UCSD-AML1 (cell line): ENCODE data around the gene EGR4.
"Not testable (repeated sequence)": the region's sequence is repeated elsewhere in the genome, so short reads cannot be mapped to it uniquely, and the experiment has no call there.

Experiments
- DNase-seq: peaks from one replicate; lab custom pipeline; 2025; ENCODE audit not compliant: unreplicated experiment; lab: John Stamatoyannopoulos, UW

The EGR4 gene

GRCh38 chr2:73264332-73264606 is 29.1 kb downstream of the EGR4 start:
- DNase-seq: no peak

- DNase-seq: no peak
Observed at GRCh38 chr2:73263540-73264331, 29.6 kb downstream of the EGR4 start.

DNA sequence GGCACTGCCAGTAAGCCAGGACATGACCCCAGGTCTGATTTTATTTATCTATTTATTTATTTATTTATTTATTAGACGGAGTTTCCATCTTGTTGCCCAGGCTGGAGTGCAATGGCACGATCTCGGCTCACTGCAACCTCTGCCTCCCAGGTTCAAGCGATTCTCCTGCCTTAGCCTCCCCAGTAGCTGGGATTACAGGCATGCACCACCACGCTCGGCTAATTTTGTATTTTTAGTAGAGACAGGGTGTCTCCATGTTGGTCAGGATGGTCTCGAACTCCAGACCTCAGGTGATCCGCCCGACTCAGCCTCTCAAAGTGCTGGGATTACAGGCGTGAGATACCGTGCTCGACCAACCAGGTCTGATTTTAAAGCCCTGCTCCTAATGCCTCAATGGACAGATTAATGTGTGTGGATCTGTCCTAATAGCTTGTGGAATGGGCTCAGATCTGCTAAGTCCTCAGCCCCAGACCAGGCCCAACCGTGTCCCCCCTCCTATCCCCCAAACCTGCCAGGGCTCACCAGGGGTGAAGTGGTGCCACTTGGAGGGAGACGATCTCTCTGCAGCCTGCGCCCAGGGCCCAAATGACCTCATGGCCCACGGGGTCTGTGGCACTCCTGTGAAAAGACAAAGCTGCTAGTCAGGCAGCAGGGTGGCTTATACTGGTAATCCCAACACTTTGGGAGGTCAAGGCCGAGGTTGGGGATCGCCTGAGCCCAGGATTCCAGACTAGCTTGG is 30.5 kb downstream of the EGR4 start:
- not testable (repeated sequence) for DNase-seq

DNA sequence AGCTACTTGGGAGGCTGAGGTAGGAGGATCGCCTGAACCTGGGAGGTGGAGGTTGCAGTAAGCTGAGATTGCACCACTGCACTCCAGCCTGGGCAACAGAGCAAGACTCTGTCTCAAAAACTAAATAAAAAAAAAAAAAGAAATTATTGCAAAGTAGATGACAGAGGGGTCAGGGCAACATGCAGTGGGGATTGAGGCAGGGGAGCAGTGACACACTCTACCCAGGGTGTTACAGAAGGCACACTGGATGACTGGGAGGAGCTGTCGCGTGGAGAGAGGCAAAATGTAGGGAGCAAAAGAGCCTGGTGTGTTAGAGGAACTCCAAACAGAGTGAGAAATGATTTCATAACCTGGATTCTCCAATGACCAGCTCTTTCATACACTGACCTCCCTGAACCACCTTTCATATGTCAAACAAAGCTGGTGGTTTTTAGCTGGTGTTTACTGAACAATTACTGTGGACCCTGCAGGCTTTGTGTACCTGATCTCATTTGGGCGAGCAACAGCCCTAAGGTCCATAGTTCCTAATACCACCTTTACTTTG is 31.2 kb downstream of the EGR4 start:
- no peak for DNase-seq

DNA sequence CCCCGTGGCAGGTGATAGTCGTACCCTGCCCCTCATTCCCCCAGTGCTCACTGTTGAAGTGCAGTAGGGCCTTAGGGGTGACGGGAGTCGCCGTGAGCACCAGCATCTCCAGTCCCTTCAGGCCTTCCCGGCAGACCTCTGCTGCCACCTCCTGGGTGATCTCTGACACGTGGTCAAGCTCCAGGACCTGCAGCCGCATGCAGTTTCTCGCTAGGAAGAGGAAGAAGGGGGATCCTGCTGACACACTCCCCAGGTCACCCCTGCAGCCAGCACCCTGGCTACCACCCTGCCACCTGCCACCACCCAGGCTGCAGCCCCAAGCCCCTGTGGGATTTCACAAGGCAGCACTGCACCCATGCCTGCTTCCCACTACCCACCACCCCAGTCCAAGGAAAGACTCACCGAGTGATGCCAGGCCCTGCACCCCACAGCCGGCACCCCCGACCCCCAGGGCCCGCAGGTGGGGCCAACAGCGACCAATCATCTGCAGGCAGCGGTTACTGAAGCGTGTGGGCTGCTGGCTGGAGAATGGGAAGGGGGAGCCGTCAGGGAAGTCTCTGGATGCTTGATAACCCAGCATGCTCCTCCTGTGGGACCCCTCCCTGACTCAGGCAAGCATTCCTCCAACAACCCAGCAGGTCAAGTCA is 32.9 kb downstream of the EGR4 start:
- DNase-seq: peak; percentile 62

DNA sequence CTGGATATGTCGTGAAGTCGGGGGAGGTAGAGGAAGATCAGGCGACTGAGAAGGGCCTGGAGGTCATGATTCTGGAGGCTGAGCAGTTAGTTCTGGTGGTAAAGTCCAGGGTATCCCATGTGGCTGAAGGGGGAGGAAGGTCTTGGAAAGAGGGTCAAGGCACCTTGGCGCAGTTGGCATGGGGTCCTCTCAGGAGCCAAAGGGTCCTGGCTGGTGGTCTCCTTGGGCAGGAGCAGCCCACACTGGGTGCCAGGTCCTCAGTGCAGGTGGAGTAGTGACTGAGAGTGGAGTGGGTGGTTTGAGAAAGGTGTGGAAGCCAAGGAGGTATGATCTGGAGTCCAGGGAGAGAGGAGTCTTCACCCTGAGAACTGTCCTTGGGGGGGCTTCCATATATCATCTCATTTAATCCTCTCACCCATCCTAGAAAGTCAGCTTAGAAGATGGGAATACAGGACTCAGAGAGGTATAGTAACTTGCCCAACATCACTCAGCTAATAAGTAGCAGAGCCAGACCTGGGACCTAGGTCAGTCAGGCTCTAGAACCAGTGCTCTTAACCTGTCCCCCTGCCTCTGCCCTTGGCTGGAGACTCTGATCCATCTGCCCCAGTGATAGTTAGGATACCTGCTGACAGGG is 33.5 kb downstream of the EGR4 start:
- DNase-seq: no peak

DNA sequence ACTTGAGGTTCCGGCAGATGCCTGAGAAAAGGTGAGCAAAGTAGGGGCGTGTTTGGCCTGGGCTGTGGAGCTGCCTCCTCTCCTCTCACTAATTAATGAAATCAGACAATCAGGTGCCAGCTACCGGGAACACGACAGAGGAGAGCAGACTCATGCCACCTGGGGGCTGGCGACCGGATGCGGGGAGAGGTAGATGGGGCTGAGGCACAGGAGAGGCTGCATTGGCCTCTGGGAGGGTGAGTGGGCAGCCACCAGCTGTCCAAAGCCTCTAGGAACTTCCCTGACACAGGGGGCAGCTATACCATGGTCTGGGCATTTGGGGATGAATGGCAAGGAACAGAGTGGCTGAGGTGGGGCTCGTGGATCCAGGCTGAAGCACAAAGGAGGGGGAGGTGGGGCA is 34.1 kb downstream of the EGR4 start:
- no peak for DNase-seq

DNA sequence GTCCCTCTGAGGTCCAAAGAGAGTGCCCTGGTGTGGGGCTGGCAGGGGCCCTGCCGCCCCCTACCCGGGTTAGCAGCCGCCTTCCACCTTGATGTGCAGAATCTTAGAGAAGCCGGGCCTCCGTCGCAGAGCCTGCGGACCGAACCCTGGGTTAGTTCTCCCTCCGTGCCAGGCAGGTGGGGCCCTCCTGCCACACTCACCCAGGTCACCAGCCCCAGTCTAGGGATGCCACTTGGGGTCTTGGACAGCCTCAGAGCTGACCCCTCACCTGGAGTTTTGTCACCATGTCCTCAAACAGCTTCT is 34.5 kb downstream of the EGR4 start:
- no peak for DNase-seq

GRCh38 chr2:73258186-73258912 is 35.0 kb downstream of the EGR4 start:
- DNase-seq: no peak

GRCh38 chr2:73257425-73258125 is 35.8 kb downstream of the EGR4 start:
- DNase-seq: peak; percentile 44

DNA sequence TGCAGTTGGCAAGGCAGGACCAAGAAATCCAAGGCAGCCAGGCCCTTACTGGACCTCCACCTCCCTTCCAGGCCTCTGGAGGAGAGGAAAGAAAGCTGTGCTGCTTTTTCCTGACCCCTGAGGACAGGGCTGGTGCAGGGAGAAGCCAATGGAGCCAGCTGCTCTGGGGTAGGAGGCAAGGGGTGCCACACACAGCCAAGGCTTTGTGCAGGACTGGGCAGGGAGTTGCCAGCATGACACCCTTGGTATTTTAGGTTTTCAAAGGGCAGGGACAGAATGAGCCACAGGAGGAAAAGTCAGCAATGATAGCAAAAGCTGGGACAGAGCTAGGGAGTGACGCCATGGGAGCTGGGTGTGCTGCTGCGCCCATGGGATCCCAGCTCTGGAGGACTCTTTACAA is 36.3 kb downstream of the EGR4 start:
- DNase-seq: no peak

GRCh38 chr2:73256618-73256922 is 36.8 kb downstream of the EGR4 start:
- DNase-seq: no peak

DNA sequence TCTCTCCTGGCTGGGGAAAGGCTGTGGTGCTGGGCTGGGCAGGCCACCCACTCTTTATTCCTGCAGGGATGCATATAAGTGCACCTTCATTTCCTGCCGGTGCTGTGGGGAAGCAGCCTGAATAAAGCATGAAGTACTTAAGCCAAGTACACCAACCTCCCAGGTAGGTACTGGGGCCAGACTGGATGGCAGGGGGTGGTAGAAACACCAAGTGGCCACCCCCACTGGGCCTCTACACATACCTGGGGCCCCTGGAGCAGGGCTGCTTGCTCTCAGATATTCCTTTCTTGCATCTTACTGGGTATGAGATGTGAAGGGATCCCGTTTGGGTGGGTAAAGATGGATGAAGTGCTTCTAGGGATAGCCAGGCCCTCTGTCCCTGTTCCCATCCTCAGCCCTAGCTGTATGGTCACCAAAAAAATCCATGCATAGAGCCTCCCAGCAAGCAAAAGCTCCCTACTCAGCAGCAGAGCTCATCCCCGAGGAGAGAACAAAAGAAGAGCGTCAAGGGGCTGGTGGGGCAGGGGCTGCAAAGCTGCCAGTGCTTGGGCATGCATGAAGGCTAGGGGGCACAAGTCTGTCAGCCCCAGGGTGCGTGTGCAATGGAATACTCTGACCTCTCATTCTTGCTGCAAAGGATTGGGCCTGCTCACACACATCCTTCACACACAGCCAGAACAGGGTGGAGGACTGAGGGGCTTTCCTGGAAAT is 37.3 kb downstream of the EGR4 start:
- DNase-seq: no peak

DNA sequence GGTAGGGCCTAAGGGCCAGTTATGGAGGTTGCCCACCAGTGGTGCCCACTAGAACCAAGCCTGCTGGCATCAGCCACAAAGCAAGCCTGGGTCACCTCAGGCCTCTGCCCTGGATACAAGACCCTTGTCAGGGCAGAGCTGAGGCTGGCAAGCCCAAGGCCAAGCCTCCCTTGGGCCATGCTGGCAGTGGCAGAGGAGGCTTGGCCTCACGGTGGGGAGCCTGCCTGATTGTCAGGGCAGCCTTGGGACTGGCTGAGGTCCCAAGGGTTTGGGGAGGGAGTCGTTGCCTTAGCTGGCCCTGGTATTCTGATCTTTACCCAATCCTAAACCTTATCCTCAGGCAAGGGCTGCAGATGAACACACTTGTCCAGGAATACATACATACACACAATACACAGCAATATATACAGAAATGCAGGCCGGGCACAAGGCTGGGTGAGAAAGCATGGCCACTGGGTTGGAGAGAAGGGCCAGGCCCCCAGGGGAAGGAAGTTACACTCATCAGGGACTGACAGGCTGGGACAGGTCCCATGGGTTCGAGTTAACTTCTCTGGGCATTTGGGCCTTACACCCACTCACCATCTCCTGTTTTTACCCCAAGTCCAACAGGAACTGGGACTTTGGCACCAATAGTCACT is 38.2 kb downstream of the EGR4 start:
- no peak for DNase-seq

- DNase-seq: no peak
Observed at GRCh38 chr2:73254343-73255006, 38.9 kb downstream of the EGR4 start.

DNA sequence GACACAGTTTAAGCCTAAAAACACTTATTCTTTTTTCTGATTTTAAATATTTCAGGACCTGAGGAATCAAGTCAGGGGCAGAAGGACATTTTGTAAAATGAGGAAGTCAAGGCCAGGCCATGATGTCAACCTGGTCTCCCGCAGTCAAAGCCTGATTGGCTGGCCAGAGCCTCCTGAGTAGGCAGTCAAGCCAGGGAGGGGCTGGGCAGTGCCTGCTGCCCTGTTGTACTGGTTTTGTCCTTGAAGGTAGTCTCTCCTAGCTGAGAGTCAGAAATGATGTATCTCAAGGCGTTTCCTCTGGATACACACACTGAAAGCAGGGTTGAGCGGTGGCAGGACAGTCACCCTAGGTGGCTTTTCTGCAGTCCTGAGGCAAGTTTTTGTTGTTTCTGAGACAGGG is 39.4 kb downstream of the EGR4 start:
- DNase-seq: peak; percentile 32

DNA sequence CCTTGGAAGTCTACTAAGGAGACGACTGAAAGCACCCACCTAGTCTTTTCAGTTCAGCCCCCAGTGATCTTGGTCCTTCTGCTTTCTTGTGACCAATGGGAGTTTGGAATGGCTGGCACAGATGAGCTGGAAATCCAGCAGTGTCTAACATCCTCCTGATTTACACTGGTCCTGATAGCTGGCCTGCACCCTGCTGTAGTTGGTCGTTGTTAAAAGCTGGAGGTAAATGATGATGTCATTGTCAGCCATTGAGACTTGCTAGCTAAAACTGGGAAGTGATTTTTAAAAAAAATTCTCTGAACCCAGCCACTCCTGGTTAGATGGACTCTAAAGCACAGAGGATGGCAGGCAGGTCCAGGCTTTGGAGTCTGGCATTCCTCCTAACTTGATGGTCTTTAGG is 39.9 kb downstream of the EGR4 start:
- no peak for DNase-seq

DNA sequence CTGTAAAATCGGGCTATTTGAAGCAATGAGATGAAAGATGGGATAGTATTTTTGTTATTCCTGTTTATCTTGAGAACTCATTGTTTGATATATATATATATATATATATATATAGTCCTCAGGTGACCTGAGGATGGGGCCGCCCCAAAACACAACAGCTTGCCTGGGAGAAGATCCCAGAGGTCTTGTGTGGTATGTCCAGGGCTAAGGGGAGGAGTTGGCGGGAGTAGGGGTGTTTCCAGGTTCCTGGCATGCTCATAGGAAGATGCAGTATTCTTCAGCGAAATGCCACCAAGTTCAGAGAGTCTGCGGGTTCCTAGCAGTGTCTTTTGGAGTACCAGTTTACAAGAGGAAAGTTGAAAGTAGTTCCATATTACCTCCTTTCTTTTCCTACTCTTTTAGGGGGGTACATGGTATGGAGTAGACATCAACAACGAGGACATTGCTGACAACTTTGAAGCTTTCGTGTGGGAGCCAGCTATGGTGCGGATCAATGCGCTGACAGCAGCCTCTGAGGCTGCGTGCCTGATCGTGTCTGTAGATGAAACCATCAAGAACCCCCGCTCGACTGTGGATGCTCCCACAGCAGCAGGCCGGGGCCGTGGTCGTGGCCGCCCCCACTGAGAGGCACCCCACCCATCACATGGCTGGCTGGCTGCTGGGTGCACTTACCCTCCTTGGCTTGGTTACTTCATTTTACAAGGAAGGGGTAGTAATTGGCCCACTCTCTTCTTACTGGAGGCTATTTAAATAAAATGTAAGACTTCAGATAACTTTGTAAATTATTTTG is 40.9 kb downstream of the EGR4 start:
- no peak for DNase-seq
